ENCODE data around the gene TEAD2. TPM values are rescaled to one million over a fixed set of nuclear protein-coding genes. Genes with fewer than 3 reads are reported as not detected.

Gene TEAD2
- total RNA-seq, 3 donors from 2014 or later (not counting 1 experiment from before 2014, with no cell fraction given) = not detected

GRCh38 chr19:49340865-49341718 lies 21.1 kb downstream of the TEAD2 start:
- Mint-ChIP-seq H3K27ac (peak overlapping the region; percentile 87 to 94), H3K9me3 (no peaks in the 10 kb centered on the region), H3K4me3 (no peak overlapping the region), H3K36me3 (no peaks in the 10 kb centered on the region), H3K27me3 (ENCODE audit: low read depth in 2 of 2) (no peaks in the 10 kb centered on the region), H3K4me1 (peaks cover 52 to 67% of the 10 kb centered on the region in 2 donors)
- H3K27me3 ChIP-seq (ENCODE audit: control insufficient read depth, insufficient read depth, low read length) = no peaks in the 10 kb centered on the region
- intact Hi-C loops (cut with micrococcal nuclease) = no loop called here
- TF ChIP-seq CTCF (IDR thresholded peaks at IDR 0.05) = no peak
- H3K9me3 ChIP-seq (ENCODE audit: control insufficient read depth, insufficient read depth, low read length) = no peaks in the 10 kb centered on the region
- no peak overlapping the region for H3K4me3 ChIP-seq (ENCODE audit: low read length)
- peaks cover 31% of the 10 kb centered on the region for H3K36me3 ChIP-seq (ENCODE audit: control insufficient read depth, insufficient read depth, low read length)
- 86% methylated on average over 11 of the region's 11 CpGs for WGBS (ENCODE audit: insufficient coverage)
- ATAC-seq (no peak), DNase-seq (no peak)
- peak overlapping the region; percentile 67 for H3K27ac ChIP-seq (ENCODE audit: low read length)
- peaks cover 87% of the 10 kb centered on the region for H3K4me1 ChIP-seq (ENCODE audit: control insufficient read depth, insufficient read depth, low read length)

GRCh38 chr19:49340069-49340864 lies 21.9 kb downstream of the TEAD2 start:
- Histone ChIP-seq H3K4me3 (ENCODE audit: low read length) (peak overlapping the region; percentile 8), H3K27me3 (ENCODE audit: control insufficient read depth, insufficient read depth, low read length) (no peaks in the 10 kb centered on the region), H3K27ac (ENCODE audit: low read length) (peak overlapping the region; percentile 67), H3K4me1 (ENCODE audit: control insufficient read depth, insufficient read depth, low read length) (peaks cover 87% of the 10 kb centered on the region), H3K36me3 (ENCODE audit: control insufficient read depth, insufficient read depth, low read length) (peaks cover 31% of the 10 kb centered on the region), H3K9me3 (ENCODE audit: control insufficient read depth, insufficient read depth, low read length) (no peaks in the 10 kb centered on the region)
- 40% methylated on average over 34 of the region's 36 CpGs for WGBS (ENCODE audit: insufficient coverage)
- Mint-ChIP-seq H3K36me3 (no peaks in the 10 kb centered on the region), H3K9me3 (no peaks in the 10 kb centered on the region), H3K27ac (peak overlapping the region; percentile 87 to 94), H3K27me3 (ENCODE audit: low read depth in 2 of 2) (no peaks in the 10 kb centered on the region), H3K4me1 (peaks cover 56 to 71% of the 10 kb centered on the region in 2 donors), H3K4me3 (peak overlapping the region; percentile 84)
- intact Hi-C loops (cut with micrococcal nuclease) = no loop called here
- DNase-seq = peak; percentile 47 to 50
- TF ChIP-seq CTCF (IDR thresholded peaks at IDR 0.05) = no peak
- ATAC-seq = peak; percentile 34 to 66 (median 41)

- Histone ChIP-seq H3K9me3 (ENCODE audit: control insufficient read depth, insufficient read depth, low read length) (no peaks in the 10 kb centered on the region), H3K36me3 (ENCODE audit: control insufficient read depth, insufficient read depth, low read length) (peaks cover 31% of the 10 kb centered on the region), H3K4me1 (ENCODE audit: control insufficient read depth, insufficient read depth, low read length) (peaks cover 87% of the 10 kb centered on the region), H3K27me3 (ENCODE audit: control insufficient read depth, insufficient read depth, low read length) (no peaks in the 10 kb centered on the region), H3K27ac (ENCODE audit: low read length) (peak overlapping the region; percentile 67), H3K4me3 (ENCODE audit: low read length) (peak overlapping the region; percentile 8)
- Mint-ChIP-seq H3K27me3 (ENCODE audit: low read depth in 2 of 2) (no peaks in the 10 kb centered on the region), H3K9me3 (no peaks in the 10 kb centered on the region), H3K4me1 (peaks cover 56 to 71% of the 10 kb centered on the region in 2 donors), H3K27ac (peak overlapping the region; percentile 87 to 94), H3K36me3 (no peaks in the 10 kb centered on the region), H3K4me3 (no peak overlapping the region)
- WGBS (ENCODE audit: insufficient coverage) = 97% methylated on average over 47 of the region's 47 CpGs
- no peak for ATAC-seq
- TF ChIP-seq CTCF (IDR thresholded peaks at IDR 0.05) = no peak
- no peak for DNase-seq
- intact Hi-C loops (cut with micrococcal nuclease) = loop anchor here (5.0 kb wide), 1 partner anchor 37 kb away; no protein-coding TSS in a partner anchor
These were observed 22.7 kb downstream of the TEAD2 start for GRCh38 chr19:49339301-49340068.

All from natural killer cell (primary cell).